Measurements from ENCODE around the gene GPI. TPM values are rescaled to one million over a fixed set of nuclear protein-coding genes. Genes with fewer than 3 reads are reported as not detected.
"Not testable (repeated sequence)": the region's sequence is repeated elsewhere in the genome, so short reads cannot be mapped to it uniquely, and the experiment has no call there.

GPI gene
- total RNA-seq, 2 experiments from 2014 or later, result 725 to 786 TPM

DNA sequence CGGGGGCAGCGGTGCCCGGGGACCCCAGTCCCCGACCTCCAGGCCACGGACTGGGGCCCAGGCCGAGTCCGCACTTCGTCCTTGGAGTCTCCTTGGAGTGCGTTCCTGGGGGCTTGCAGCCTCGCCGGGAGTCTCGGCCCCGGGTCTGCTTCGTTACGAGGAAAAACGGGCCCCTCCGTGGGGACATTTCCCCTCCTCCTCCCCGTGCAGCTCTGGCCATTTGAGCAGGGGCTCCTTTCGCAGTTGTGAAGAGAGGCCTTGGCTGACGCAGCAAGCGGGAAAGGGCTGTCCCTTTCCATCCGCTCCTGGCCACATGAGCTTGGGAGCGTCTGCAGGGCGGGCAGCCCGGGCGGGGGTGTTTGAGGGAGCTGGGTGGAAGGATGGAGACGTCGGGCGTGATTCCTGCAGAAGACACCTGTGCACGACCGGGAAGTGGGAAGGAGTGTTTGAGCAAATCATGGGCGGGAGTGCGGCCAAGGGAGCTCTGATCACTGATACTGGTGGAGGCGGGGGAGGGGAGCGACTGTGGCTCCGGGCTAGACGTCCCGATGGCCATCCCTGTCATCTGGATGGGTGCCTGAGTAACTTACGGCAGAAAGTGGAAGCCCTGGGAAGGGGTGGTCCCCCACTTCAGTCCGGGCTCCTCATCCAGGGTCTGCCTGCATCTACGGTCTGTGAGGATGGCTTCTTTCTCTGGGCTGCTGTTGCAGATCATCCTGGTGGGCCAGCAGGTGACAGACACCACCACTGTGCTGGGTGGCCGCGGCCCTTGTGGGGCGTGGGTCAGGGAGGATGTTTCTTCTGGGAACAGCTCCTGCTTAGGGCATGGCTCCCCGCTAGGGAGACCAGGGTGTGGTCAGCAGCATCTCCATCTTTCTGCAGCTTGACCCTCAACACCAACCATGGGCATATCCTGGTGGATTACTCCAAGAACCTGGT is 736 bp downstream of the GPI start:
- peak; percentile 42 for DNase-seq
- Mint-ChIP-seq H3K4me3 (peak overlapping the region; percentile 95), H3K27me3 (no peaks in the 10 kb centered on the region), H3K36me3 (peaks cover 40% of the 10 kb centered on the region), H3K4me1 (peaks cover 48% of the 10 kb centered on the region), H3K9me3 (no peaks in the 10 kb centered on the region), H3K27ac (peak overlapping the region; percentile 91)
- POLR2A ChIA-PET, result interaction anchor here (0.8 to 4.1 kb wide), 5 partner anchors 12 to 157 kb away, joined by 3 to 29 read pairs (median 6); partner anchors contain the start of gene UBA2
- no peak for ATAC-seq (ENCODE audit: low read depth)

DNA sequence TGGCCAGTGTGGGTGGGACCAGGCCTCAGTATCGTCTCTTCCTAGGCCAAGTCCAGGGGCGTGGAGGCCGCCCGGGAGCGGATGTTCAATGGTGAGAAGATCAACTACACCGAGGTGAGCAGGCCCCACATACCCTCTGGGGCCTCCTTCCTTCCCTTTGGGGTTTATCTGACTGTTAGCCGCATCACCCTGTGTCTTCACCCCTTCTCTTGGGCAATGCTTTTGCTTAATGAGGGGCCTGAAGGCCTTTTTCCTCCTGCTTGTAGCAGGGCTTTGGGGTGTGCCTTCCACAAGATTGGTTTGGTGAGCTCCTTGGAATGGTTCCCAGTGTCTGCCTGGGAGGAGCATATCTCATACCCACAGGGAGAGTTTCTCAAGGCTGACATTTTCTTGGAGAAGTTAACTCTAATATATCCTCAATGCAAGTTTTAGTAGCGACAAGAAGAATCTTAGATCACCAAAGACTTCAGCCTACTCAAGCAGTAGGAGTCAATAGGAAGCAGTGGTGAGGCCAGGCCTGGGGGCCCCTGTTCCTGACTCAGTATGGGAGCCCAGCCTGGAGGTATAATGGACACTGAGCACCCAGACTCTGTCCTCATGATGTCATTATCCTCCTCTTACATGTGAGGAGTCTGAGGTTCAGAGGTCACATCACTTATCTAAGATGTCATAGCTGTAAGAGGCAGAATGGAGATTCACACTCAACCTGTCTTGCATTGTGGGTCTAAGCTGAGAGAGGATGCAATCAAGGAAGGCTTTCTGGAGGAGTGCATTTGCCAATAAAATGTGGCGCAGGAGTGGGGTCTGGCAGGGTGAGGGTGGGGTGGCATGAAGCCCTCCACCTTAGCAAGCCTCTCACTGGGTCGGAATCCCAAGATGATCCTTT is 2.0 kb downstream of the GPI start:
- peaks cover 48% of the 10 kb centered on the region for H3K36me3 Mint-ChIP-seq
- ATAC-seq (ENCODE audit: low read depth), result no peak
- H3K9me3 Mint-ChIP-seq, result no peaks in the 10 kb centered on the region
- POLR2A ChIA-PET, result interaction anchor here (1.1 to 4.1 kb wide), 2 partner anchors 17 to 60 kb away, joined by 3 to 29 read pairs; no protein-coding TSS in a partner anchor
- peak overlapping the region; percentile 95 for H3K4me3 Mint-ChIP-seq
- H3K27ac Mint-ChIP-seq, result peak overlapping the region; percentile 91
- DNase-seq, result no peak
- peaks cover 56% of the 10 kb centered on the region for H3K4me1 Mint-ChIP-seq
- no peaks in the 10 kb centered on the region for H3K27me3 Mint-ChIP-seq

DNA sequence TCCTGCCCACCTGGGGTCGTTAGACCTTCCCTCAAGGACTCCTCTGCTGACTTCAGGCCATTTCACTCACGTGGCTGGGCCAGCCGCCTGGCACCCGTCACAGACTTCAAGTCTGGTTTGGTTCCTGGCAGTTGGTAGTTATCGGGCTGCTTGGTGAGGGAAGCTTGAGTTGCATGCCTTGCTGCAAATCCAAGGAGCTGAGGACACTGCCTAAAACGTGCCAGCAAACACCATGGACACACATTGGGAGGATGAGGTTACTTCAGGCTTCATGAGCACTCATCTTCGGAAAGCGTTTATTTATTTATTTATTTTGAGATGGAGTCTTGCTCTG is 2.6 kb downstream of the GPI start:
- H3K4me1 Mint-ChIP-seq, result peaks cover 56% of the 10 kb centered on the region
- H3K27ac Mint-ChIP-seq, result peak overlapping the region; percentile 75
- ATAC-seq (ENCODE audit: low read depth) (no peak), DNase-seq (no peak)
- peaks cover 48% of the 10 kb centered on the region for H3K36me3 Mint-ChIP-seq
- POLR2A ChIA-PET, result interaction anchor here (4.1 kb wide), 1 partner anchor 17 kb away, joined by 29 read pairs; no protein-coding TSS in a partner anchor
- H3K27me3 Mint-ChIP-seq, result no peaks in the 10 kb centered on the region
- H3K4me3 Mint-ChIP-seq, result peak overlapping the region; percentile 95
- H3K9me3 Mint-ChIP-seq, result no peaks in the 10 kb centered on the region

DNA sequence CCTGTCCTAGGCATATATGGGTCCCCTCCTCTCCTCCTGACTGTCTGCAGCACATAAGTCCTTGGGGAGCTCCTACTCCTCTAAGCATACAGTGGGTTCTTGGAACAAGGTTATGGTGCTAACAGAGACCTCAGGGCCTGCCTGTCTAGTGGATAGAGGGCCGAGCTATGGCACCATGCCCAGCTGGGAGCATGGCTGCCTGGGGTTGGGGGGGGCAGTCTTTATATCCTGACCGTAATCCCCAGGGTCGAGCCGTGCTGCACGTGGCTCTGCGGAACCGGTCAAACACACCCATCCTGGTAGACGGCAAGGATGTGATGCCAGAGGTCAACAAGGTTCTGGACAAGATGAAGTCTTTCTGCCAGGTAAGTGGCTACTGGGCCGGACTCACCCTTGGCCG is 3.3 kb downstream of the GPI start:
- ATAC-seq (ENCODE audit: low read depth), result no peak
- peak overlapping the region; percentile 95 for H3K4me3 Mint-ChIP-seq
- H3K27ac Mint-ChIP-seq, result peak overlapping the region; percentile 75
- DNase-seq, result no peak
- no peaks in the 10 kb centered on the region for H3K9me3 Mint-ChIP-seq
- POLR2A ChIA-PET, result interaction anchor here (1.1 to 2.2 kb wide), 2 partner anchors 9 to 17 kb away, joined by 3 to 7 read pairs; no protein-coding TSS in a partner anchor
- H3K4me1 Mint-ChIP-seq, result peaks cover 51% of the 10 kb centered on the region
- peaks cover 48% of the 10 kb centered on the region for H3K36me3 Mint-ChIP-seq
- H3K27me3 Mint-ChIP-seq, result no peaks in the 10 kb centered on the region

DNA sequence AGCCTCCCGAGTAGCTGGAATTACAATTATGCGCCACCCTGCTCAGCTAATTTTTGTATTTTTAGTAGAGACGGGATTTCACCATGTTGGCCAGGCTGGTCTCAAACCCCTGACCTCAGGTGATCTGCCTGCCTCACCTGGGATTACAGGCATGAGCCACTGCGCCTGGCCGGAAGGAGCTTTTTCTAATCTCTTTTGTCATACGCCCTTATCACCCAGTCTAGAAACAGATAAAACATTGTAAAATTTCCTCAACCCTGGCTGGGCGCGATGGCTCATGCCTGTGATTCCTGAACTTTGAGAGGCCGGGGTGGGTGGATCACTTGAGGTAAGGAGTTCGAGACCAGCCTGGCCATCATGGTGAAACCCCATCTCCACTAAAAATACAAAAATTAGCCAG is 4.2 kb downstream of the GPI start:
- POLR2A ChIA-PET, result interaction anchor here (1.1 to 2.2 kb wide), 2 partner anchors 10 to 18 kb away, joined by 3 to 7 read pairs; no protein-coding TSS in a partner anchor
- not testable (repeated sequence) for H3K27ac Mint-ChIP-seq; H3K9me3 Mint-ChIP-seq; H3K27me3 Mint-ChIP-seq; DNase-seq; ATAC-seq (ENCODE audit: low read depth)
- Mint-ChIP-seq H3K36me3 (peaks cover 52% of the 10 kb centered on the region), H3K4me3 (peak overlapping the region; percentile 42), H3K4me1 (peaks cover 54% of the 10 kb centered on the region)

DNA sequence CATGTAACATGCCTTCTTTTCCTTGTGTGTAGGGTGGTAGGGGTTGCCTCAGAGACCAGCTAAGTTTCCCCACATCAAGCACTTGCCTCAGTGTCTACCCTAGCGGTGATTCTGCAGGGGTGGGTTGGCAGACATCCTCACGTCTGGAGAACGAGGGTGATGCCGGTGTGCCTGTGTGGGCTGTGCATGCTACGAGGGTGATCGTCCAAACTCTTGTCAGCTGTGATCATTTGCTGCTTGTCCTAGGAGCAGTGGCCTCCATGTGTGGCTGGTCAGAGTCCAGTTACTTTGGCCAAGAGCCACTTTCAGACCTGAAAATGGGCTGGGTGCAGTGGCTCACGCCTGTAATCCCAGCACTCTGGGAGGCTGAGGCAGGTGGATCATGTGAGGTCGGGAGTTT is 5.1 kb downstream of the GPI start:
- peak overlapping the region; percentile 55 for H3K4me3 Mint-ChIP-seq
- POLR2A ChIA-PET, result interaction anchor here (2.2 kb wide), 1 partner anchor 11 kb away, joined by 7 read pairs; no protein-coding TSS in a partner anchor
- no peak overlapping the region for H3K27ac Mint-ChIP-seq
- no peaks in the 10 kb centered on the region for H3K27me3 Mint-ChIP-seq
- DNase-seq, result no peak
- peaks cover 50% of the 10 kb centered on the region for H3K4me1 Mint-ChIP-seq
- H3K36me3 Mint-ChIP-seq, result peaks cover 53% of the 10 kb centered on the region
- H3K9me3 Mint-ChIP-seq, result no peaks in the 10 kb centered on the region
- no peak for ATAC-seq (ENCODE audit: low read depth)

DNA sequence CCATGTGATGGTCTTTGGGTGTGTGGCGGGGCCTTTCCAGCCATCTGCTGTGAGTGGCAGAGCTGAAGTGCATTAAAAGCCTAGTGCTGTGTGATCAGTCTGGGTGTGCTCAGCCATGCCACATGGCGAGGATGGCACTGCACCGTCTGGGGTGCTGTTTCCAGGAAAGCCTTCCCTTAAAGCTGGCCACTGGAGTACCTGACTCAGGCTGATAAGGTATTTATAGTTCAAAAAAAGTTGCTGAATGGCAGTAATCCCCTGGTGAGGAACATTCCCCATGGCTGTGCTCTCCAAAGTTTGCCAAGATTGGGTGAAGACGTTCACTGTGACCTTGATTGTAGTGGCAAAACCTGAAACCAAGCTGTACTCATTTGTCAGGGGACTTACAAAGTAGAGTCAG is 6.0 kb downstream of the GPI start:
- POLR2A ChIA-PET, result interaction anchor here (0.6 to 0.7 kb wide), 3 partner anchors 9 to 107 kb away, joined by 3 to 5 read pairs (median 3); no protein-coding TSS in a partner anchor
- peak overlapping the region; percentile 24 for H3K4me3 Mint-ChIP-seq
- peaks cover 48% of the 10 kb centered on the region for H3K4me1 Mint-ChIP-seq

DNA sequence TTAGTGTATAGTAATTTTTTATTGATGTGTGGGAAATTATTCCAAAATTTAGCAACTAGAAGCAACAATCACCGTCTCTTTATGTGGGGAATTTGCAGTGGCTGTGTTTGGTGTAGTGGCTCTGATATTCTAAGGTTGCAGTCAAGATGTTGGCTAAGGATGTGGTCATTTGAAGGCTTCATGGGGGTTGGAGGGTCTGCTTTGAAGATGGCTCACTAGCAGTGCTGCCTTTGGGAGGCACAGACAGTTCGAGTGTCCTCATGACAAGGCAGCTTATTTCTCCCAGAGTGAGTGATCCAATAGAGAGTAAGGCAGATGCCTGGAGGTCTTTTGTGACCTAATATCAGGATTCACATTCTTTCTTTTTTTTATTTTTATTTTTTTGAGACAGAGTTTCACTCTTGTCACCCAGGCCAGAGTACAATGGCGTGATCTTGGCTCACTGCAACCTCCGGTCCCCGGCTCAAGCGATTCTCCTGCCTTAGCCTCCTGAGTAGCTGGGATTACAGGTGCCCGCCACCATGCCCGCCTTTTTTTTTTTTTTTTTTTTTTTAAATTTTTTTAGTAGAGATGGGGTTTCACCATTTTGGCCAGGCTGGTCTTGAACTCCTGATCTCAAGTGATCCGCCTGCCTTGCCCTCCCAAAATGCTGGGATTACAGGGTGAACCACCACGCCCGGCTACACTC is 8.7 kb downstream of the GPI start:
- POLR2A ChIA-PET, result interaction anchor here (0.6 kb wide), 1 partner anchor 632 kb away, joined by 3 read pairs; no protein-coding TSS in a partner anchor
- ATAC-seq (ENCODE audit: low read depth), result peak; percentile 61
- Mint-ChIP-seq H3K4me3 (peak overlapping the region; percentile 23), H3K36me3 (peaks cover 33% of the 10 kb centered on the region), H3K27me3 (no peaks in the 10 kb centered on the region), H3K9me3 (no peaks in the 10 kb centered on the region), H3K4me1 (peaks cover 31% of the 10 kb centered on the region), H3K27ac (peak overlapping the region; percentile 50)
- DNase-seq, result no peak

More for the DNA sequence above, 6.0 kb downstream of the GPI start:
- Mint-ChIP-seq H3K27ac (peak overlapping the region; percentile 35), H3K36me3 (peaks cover 51% of the 10 kb centered on the region), H3K27me3 (no peaks in the 10 kb centered on the region), H3K9me3 (no peaks in the 10 kb centered on the region)
- ATAC-seq (ENCODE audit: low read depth) (no peak), DNase-seq (no peak)

DNA sequence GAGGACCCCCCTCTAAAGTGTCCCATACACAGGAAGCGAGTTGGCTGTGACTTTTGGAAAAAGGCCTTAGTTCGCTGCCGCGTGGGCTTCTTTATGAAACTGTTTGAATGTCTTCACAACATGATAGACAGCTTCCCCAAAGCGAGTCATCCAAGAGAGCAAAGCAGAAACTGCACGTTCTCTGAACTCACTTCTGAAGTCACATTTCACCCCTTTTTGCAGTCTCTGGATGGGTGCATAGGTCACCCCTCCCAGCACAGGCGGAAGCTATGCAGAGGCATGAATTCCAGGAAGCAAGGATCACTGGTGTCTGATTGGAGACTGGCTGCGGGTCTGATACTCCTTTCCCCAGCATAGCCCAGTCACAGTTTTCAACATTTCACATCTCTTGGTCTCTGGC is 10.6 kb downstream of the GPI start:
- POLR2A ChIA-PET, result no interaction called here
- DNase-seq (no peak), ATAC-seq (ENCODE audit: low read depth) (no peak)
- H3K4me1 Mint-ChIP-seq, result peaks cover 20% of the 10 kb centered on the region
- H3K27ac Mint-ChIP-seq, result no peak overlapping the region
- no peaks in the 10 kb centered on the region for H3K27me3 Mint-ChIP-seq
- no peaks in the 10 kb centered on the region for H3K9me3 Mint-ChIP-seq
- no peak overlapping the region for H3K4me3 Mint-ChIP-seq
- peaks cover 29% of the 10 kb centered on the region for H3K36me3 Mint-ChIP-seq

DNA sequence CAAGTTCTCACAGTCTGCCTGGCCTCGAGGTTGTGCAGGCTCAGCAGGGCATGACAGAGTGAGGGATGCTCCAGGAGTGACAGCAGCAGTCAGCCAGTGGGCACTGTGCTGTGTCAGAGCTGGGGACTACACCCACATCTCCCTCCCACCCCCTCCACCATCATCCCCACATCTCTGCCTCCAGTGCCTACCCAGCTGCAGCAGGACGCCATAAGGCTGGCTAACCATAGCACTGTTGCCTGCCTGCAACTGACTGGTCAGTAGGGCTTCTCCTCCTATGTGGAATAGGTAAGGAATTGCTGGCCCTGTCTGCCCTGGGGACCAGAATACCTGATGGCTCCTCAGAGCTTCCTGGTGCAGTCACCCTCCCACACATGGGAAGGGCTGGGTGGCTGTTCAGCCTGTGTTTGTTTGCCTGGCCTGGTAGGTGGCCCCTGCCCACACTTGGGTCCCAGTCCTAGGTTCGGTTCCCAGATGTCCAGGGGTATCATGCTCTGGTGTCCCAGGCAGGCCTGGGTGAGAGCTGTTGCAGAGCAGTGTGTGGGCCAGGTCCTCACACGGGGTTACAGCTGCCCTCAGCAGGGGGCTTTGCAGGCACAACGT is 15.7 kb downstream of the GPI start:
- Mint-ChIP-seq H3K9me3 (no peaks in the 10 kb centered on the region), H3K4me1 (peaks cover 6% of the 10 kb centered on the region), H3K36me3 (peaks cover 39% of the 10 kb centered on the region), H3K4me3 (no peak overlapping the region), H3K27me3 (no peaks in the 10 kb centered on the region), H3K27ac (no peak overlapping the region)
- DNase-seq, result no peak
- POLR2A ChIA-PET, result interaction anchor here (0.6 kb wide), 1 partner anchor 127 kb away, joined by 3 read pairs; no protein-coding TSS in a partner anchor
- ATAC-seq (ENCODE audit: low read depth), result no peak

DNA sequence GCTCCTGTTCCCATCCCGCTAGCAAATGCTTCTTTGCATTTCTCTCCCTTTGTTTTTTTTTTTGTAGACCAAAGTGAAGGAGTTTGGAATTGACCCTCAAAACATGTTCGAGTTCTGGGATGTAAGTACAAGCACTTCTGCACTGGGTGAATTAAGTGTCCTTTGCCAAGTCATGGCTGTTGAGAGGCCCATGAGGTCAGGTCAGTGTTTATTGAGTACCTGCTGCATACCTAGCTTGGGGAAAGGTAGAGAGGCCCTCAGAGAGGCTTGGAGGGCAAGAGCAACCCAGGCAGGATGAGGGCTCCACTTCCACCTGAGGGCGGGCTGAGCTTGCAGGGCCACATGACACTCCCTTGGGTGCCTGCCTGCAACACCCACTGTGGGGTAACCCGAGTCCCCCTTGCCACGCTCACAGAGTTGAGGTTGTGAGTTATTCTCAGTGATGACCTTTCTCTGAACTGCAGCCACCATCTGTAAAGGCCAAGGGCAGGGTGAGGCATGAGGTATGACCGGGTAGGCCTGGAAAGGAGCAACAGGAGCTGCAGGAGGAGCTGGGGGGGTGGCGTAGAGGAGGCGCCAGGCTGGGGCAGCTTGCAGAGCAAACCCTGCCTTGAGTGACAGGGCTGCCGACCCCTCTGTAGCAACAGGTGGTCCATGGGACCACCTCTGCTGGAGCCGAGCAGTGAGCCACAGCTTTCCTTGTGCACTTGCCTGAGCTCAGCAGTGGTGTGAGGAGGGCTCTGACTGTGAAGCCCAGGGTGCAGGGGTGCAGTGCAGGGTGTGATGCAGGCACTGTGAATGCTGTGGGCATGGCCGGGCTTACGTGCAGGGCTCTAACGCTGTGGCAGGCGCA is 16.6 kb downstream of the GPI start:
- POLR2A ChIA-PET, result no interaction called here

More for the DNA sequence above, 16.6 kb downstream of the GPI start:
- peaks cover 6% of the 10 kb centered on the region for H3K4me1 Mint-ChIP-seq
- no peak overlapping the region for H3K4me3 Mint-ChIP-seq
- no peaks in the 10 kb centered on the region for H3K27me3 Mint-ChIP-seq
- no peak overlapping the region for H3K27ac Mint-ChIP-seq
- DNase-seq, result no peak
- no peaks in the 10 kb centered on the region for H3K9me3 Mint-ChIP-seq
- peaks cover 46% of the 10 kb centered on the region for H3K36me3 Mint-ChIP-seq
- ATAC-seq (ENCODE audit: low read depth), result no peak
